Activated effector memory CD4-positive, alpha-beta T cell treated with anti-CD3 and anti-CD28 coated beads, Interleukin-2, amount 50 U/mL, for 16 hours (primary cell): Measurements from ENCODE around the gene ARMC8.
"Not testable (repeated sequence)": the region's sequence is repeated elsewhere in the genome, so short reads cannot be mapped to it uniquely, and the experiment has no call there.

Experiments
- DNase-seq: peaks from one replicate; pipeline ENCODE4 v3.0.0-alpha.2; 2020

The ARMC8 gene, protein sequence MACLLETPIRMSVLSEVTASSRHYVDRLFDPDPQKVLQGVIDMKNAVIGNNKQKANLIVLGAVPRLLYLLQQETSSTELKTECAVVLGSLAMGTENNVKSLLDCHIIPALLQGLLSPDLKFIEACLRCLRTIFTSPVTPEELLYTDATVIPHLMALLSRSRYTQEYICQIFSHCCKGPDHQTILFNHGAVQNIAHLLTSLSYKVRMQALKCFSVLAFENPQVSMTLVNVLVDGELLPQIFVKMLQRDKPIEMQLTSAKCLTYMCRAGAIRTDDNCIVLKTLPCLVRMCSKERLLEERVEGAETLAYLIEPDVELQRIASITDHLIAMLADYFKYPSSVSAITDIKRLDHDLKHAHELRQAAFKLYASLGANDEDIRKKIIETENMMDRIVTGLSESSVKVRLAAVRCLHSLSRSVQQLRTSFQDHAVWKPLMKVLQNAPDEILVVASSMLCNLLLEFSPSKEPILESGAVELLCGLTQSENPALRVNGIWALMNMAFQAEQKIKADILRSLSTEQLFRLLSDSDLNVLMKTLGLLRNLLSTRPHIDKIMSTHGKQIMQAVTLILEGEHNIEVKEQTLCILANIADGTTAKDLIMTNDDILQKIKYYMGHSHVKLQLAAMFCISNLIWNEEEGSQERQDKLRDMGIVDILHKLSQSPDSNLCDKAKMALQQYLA

DNA sequence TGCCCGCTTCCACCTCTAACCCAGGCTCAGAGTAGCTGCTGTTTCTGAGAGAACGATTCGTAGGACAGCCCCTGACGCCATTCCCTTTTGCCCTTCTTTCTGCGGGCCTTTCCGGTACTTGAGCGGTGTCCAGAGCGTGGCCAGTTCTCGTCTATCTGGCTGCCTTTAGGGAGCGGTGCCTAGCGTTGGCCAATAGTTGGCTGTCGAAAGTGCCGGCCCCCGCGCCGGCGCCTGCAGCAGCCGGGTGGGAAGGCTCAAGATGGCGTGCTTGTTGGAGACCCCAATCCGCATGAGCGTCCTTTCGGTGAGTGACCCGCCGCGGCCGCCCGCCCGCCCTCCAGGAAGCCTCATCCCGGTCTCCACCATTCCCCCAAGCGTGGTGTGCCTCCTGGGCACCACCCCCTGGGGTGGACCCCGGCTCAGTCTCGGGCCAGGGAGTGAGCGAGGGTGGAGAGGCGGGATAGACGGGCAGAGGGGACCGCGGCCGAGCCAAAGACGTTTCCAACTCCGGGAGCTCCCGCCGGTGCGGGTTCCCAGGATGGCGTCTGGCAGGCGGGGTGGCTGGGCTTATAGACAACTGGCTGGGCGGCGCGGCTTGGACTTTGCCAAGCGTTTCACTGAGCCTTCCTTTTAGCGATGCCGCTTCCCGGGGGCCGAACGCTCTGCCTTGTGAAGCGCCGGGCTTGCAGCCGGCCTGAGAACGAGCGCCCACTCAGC is at the start of gene ARMC8:
Gene ARMC8, plus strand, starts transcription at position 6 of the 717 bp plus-strand sequence. Its CDS starts 254 bp downstream, at position 260.
- no peak for DNase-seq

DNA sequence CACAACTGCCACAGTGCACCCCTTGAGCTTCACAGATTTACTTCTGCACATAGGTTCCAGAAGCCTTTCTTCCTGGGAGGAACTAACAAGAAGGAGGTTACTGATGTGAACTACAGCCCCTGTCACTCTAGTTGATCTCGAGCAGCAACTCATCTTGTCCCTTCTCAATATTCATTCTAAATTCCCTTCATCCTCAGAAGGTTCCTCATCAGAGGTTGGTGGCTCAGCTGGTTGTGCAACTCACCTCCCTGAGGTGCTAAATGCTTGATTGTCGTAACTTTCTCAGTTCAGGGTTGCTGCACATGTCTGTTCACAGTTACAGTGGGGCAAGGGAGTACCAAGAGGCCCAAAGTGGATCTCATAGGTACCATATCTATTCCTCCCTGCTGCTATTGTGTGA is 49.2 kb upstream of the ARMC8 start:
- no peak for DNase-seq

DNA sequence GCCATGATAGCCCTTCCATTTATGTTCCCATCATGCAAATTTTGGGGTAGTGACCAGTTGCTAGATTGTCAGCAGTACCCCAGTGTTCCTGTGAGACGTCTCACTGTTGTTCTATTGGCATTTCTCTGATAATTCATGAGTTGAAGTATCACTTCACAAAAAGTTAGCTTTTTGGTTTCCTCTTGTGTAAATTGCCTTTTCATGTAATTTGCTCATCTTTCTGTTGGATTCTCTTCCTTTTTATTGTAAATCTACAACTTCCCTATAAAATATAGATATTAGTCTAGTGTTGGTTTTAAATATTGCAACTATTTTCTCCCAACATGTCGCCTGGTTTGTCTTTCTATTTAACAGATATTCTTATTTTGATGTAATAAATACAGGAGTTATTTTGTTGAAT is 47.4 kb upstream of the ARMC8 start:
- DNase-seq: no peak

DNA sequence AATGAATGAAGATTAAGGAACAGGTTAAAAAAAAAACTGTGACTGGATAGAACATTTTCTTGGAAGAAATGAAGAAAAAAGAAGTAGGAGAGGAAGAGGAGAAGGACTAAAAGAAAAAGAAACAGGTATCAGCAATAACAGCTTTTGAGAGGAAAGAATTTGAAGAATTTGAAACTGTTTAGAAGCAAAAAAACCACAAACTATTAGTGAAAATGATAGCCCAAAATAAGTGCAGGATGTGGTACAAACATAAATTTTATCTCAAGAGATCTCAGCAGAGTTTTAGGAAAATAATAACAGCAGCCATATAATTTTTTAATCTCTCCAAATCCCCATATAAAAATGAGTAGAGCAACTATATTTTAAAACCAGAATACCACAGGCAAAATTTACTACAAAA is 46.2 kb upstream of the ARMC8 start:
- no peak for DNase-seq

DNA sequence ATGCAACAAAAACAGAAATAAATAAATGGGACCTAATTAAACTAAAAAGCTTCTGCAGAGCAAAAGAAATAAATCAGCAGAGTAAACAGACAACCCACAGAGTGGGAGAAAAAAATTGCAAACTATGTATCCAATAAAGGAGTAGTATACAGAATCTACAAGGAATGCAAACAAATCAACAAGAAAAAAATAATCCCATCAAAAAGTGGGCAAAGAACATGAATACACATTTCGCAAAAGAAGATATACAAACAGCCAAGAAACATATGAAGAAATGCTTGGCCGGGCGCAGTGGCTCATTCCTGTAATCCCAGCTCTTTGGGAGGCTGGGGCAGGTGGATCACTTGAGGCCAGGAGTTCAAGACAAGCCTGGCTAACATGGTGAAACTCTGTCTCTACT is 44.9 kb upstream of the ARMC8 start:
- not testable (repeated sequence) for DNase-seq

DNA sequence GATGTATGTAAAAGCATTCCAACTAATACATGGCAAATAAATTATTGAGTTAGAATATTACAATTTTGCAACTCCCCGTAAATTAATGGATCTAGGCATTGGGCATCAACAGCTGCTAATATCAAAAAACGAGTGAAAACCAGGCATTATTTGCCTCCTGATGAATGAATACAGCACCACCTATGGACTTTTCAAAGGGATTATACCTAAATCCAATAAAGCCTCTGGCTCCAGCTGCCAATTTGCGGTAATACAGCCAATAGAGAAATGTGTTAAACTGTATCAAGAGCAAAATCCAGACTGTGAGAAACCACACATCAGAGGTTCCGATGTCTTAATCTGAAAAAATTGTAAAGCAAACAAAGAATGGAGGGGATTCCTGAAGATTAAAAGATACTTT is 38.6 kb upstream of the ARMC8 start:
- no peak for DNase-seq

DNA sequence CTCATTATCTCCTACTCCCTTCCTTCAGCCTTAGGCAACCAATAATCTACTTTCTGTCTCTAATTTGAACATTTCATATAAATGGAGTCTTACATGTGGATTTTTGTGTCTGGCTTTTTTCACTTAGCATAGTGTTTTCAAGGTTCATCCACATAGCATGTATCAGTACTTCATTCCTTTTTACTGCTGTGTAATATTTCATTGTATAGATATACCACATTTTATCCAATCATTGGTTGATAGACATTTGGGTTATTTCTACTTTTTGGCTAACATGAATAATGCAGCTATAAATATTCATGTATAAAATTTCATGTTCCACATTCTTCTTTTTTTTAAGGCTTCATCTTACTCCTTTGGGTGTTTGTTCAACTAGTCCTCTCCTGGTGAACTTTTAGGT is 32.6 kb upstream of the ARMC8 start:
- no peak for DNase-seq

DNA sequence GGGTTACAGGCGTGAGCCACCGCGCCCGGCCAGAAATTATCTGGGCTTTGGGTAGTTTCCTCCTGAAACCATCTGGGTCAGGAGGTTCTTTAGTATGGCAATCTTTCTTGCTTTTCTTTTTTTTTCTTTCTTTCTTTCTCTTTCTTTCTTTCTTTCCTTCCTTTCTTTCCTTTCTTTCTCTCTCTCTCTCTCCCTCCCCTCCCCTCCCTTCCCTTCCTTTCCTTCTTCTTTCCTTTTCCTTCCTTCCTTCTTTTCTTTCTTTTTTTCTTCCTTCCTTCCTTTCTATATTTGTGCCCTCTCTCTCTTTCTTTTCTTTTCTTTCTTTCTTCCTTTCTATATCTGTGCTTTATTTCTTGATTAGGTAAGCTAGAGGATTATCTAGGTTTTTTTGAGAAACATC is 29.4 kb upstream of the ARMC8 start:
- DNase-seq: no peak

DNA sequence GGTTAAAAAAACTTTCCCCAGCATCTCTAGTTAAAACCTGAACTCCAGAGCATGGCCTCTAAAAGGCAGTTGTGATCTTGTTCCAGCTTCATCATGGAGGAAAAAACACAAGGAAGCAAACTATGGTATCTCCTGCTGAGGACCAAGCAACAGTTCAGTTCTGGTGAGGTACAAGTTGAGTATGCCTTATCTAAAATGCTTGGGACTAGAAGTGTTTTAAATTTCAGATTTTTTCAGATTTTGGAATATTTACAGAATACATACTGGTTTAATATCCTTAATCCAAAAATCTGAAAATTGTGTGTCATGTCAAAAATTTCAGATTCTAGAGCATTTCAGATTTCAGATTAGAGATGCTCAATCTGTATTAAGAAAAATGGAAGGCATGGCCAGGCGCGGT is 22.0 kb upstream of the ARMC8 start:
- no peak for DNase-seq

DNA sequence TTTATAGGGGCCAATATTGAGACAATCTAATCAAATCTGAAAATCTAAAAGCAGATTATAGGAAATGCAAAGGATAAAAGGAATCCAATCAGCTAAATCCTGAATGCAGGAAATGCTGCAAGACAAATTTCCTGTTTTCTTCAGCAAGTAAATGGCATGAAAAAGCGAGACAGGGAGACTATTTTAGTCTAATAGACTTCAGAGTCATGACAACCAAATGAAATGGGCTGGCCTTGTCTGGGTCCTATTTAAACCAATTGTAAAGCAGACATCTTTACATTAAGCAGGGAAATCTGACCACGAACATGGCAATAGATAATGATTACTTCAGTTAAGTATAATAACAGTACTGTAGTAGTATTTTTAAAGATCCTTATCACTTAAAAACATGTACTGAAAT is 14.5 kb upstream of the ARMC8 start:
- DNase-seq: no peak

DNA sequence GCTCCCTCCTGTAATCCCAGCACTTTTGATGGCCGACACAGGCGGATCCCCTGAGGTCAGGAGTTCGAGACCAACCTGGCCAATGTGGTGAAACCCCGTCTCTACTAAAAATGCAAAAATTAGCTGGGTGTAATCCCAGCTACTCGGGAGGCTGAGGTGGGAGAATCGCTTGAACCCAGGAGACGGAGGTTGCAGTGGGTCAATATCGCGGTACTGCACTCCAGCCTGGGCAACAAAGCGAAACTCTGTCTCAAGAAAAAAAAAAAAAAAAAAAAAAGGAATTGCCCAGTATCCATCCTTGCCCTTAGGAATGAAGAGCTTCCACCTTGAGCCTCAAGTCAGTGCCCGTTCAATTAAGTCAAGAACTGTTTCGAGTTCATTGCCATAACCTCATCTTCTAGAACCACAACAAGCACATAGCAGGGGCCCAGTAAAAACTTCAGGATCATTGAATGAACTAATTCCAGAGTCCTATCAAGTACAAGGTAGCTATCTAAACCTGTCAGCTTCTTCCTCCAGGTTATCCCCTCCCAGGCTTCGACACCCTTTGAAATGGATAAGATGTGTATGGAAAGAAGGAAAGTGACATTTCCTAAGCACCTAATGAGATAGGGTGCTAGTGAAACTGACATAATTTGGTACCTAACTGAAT is 13.2 kb upstream of the ARMC8 start:
- no peak for DNase-seq

DNA sequence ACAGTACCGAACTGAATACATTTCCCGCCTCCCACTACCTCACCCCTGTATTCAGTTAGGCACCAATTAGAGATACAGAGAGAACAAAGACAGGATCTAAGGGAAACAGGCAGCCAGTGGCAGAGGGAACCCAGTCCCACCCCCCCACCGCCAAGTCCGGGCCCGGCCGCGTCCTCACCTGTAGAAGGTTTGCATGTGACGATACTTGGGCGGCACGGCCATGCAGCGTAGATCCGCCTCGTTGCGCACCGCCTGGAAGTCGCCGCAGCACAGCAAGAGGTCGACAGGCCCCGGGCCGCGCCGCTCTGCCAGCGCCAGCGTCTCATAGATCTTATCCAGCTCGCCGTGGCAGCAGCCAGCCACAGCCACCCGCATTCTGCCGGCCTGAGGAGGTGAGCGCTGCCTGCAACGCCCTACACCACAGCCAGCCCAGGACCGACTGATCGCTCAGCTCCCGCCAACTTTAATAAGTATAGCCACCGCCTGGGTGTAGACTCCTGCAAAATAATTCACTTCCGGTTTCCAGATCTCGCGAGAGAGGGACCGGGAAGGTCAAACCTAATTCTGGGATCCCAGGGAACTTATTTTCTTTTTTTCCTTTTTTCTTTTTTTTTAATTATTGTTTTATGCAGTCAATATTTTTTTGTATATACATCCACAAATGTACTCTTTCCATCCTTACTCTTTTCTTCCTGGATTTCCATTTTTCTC is 12.5 kb upstream of the ARMC8 start, which contains the start of gene DBR1:
Gene DBR1, minus strand, starts transcription at position 501 of the 711 bp plus-strand sequence. Its CDS starts 126 bp downstream, at position 375.
- DNase-seq: peak; percentile 87

DNA sequence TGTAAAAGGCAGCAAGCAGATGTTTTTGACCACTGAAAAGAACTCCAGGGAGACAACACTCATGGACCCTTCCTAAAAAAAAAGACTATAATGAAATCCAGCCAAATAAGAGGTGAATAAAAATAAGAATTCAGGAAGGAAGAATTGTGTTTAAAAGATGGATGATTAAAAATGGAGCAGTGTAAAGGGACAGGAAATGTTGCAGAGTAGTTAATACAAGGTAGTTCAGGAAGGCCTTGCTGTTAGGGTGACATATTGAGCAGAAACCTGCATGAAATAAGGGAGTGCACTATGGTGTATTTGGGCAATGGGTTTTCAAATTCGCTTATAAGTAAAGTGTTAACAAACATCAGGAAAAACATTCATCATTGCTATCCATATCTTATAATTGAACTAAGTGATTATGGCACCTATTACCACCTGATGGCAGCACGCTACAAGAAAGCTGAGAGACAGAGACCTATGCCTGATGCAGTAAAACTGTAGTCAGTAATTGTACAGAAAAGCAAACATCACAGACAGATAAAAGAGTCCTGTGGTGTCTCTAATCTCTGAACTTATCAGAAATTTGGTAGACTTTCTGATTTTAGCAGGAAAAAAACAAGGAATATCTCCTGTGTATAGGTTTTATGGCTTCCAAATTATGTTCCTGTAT is 6.6 kb upstream of the ARMC8 start:
- no peak for DNase-seq

DNA sequence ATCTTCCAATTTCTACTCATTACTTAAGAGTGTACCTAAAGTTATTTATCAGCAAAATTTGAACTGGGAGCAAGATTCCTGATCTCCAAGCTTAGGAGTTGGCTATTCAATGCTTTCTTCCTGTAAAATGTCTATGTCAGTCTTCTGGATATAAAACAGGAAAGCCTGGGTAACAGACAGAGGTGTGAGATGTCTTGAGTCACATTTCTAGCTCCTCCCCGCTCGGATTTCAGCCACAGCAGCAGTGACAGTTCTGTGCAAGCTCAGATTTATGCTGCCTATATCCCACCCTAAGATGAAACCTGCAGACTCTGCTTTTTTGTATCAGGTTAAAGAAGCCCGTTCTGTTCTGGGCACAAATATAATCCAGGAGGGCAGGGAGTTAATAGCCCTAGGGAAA is 2.1 kb upstream of the ARMC8 start:
- no peak for DNase-seq

DNA sequence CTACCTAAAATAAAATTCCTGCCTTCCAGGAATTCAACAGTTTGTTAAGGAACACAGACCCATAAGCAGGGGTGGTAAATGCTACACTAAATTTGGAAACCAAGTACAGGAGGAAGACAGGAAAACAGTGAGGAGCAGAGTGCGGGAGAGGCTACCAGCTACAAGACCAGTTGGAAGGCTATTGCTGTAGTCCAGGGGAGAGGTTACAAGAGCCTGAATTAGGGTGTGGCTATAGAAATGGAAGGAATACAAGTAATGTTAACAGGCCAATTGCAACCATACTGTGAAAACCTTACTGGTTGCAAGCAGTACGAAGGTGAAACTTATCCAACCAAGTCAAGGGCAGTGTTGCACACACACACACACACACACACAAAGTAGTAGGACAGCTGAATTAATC is 880 bp upstream of the ARMC8 start:
- DNase-seq: no peak

DNA sequence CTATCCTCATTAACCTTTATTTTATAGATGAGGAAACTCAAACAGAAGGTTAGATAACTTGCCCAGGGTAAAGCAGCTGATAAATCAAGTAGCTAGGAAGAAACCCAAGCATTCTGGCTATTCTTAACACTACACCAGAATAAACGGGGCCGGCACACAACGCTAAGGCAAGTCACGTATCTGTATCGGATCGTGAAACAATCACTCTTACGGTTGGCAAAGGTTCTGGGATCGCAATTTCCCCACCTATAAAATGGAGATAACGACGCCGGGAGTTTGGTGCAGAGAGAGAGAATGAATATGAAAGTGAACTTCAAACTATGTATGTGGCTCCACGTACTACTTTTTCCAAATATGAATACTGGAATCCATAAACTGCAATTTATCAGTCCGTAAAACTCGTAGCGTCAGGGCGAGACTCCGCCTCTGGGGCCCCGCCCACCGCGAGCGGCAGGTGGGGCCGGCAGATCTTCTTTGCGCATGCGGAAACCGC is 252 bp upstream of the ARMC8 start:
- DNase-seq: peak; percentile 96

DNA sequence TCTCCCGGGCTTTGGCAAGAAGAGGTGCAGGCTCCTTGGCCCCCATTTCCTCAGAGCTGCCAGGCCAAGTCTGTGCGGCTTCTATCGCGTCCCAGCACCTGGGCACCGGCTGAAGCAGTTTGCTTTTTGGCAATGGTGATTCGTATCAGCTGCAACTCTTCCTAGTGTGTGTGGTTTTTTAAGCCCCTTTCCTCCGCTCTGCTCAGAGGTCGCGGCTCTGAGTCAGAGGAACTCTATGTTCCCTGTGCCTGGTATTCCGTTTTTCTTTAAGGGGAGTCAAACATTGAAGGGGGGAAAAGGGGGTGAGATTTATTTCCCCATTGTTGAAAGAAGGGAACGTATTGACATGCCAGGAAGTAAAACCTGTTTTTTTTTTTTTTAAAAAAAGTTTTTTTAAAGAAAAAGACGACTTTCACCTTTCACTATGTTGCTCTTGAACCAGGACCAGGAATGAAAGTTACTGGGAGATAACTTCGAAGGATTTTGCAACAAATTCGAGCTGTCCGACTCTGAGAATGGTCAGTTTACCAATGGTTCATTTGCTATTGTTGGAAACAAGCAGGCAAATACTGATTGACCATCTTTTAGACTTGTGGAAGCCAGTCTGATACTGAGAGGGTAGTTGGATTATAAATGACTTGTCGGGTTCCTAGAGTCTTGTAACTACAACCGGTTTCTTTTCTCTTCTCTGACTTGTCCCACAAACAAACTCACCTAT is 1.1 kb downstream of the ARMC8 start:
- no peak for DNase-seq

DNA sequence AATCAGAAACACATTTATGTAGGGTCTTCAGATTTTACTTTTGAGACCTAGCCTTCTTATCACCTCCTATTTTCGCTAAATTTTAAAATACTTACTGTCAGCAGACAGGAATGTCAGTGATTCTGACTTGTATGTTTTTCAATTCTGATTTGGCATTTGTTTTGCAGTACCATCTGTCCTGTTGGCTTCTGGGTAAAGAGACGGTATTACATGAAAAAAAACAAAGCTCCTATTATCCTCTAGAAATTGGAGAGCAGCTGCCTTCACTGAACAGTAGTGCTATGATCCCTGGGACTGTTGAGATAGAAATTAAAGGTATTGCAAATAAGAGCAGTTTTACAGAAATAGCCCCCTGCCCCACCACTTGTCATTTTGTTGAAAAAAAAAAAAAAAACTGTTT is 8.4 kb downstream of the ARMC8 start:
- no peak for DNase-seq

DNA sequence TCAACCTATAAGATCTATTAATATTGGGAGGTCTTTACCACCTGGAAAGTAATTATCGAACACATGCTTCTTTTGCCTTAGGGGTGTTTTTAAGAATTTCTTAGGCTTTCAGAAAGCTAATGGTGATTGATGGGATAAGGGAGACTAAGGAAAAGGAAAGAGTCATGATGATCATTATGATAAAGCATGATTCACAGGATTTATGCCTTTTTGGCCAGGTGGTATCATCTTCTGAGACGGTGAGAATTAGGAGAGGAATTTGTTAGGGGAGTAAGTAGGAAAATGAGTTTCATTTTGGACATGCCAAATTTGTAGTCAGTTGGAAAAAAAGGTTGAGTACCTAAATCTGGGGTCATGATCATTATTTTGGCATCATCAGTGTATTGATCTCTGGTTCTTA is 8.9 kb downstream of the ARMC8 start:
- DNase-seq: no peak

DNA sequence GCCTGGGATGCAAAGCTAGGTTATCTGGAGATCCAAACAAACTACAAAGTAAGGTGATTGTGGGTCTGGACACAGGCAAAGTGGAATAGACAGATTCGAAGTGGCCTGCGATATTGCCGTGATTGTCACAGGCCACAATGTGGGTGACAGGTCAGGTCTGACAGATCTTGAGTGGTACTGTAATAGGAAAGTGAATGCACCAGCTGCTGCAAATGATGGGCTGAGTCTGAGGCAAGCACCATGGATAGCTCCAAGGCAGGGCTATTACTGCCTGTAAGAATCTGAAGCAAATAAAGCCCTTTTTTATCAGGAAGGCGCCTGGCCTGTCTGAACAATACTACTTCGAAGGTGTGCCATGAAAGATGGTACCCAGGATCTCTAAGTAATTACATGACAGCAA is 10.0 kb downstream of the ARMC8 start:
- no peak for DNase-seq

DNA sequence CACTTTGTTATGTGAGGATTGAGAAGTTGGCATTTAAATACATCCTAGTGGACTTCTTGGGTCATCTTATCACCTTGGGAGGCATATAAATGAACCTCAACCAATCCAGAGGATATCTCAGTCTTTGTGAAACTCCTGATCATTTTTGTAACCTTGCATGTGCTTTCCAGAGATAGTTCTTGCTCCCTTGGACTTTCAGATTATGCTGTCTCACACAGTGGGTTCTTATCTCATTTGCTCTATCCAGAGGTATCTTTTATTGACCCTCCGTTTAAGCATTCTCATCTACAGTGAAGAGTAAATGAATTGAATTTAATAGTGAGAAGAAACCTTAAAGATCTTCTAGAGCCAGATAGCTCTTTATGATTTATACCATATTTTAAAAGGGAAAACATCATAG is 10.4 kb downstream of the ARMC8 start:
- DNase-seq: no peak
